B cell (primary cell): ENCODE results near the gene SARNP. TPM values are rescaled to one million over a fixed set of nuclear protein-coding genes. Genes with fewer than 3 reads are reported as not detected.

Experiments used
- ATAC-seq: fragments of 200-7000 bp; cut with Tn5 transposase; one replicate; pipeline ENCODE4 v1.10.0; 2021; ENCODE audit warnings: low read depth, mild to moderate bottlenecking, moderate number of reproducible peaks, moderate library complexity
- CTCF ChIA-PET: fragments of 350-600 bp; sonication (Branson Sonifier 250); formaldehyde crosslinking; loops from one replicate; lab custom pipeline; 2021; ENCODE audit warnings: antibody characterized with exemption, inconsistent platforms; lab: Charles Lee
- POLR2A ChIA-PET: fragments of 350-600 bp; sonication (Branson Sonifier 250); formaldehyde crosslinking; loops from one replicate; lab custom pipeline; 2021; ENCODE audit warnings: antibody characterized with exemption; lab: Charles Lee
- DNase-seq: peaks from one replicate; pipeline ENCODE4 v3.0.0; 2013
- H2AFZ ChIP-seq: 2 replicates; pipeline ENCODE4 v1.6.1; 2012; ENCODE audit warnings: mild to moderate bottlenecking, low read depth, low read length; ENCODE audit not compliant: insufficient read depth, poor library complexity, severe bottlenecking
- H3K27ac ChIP-seq, 2 donors: 1 replicate in 1 of 2; 2 replicates in 1 of 2; pipeline ENCODE4 v1.5.1; 2012 to 2013; ENCODE audit warnings: low read length in 2 of 2, mild to moderate bottlenecking in 2 of 2, moderate library complexity in 1 of 2
- H3K27me3 ChIP-seq, 4 experiments: fragments of 200-600 bp in 1 of 4; sonication (generic) in 1 of 4; replicated peaks in 1 of 4; 1 replicate in 2 of 4; 2 replicates in 2 of 4; pipeline versions ENCODE4 v1.6.1 to v1.7.0; 2013 to 2016; ENCODE audit warnings: low read length in 3 of 4, mild to moderate bottlenecking in 2 of 4, mixed read lengths in 1 of 4, moderate library complexity in 1 of 4; ENCODE audit not compliant: insufficient read depth in 4 of 4, control insufficient read depth in 3 of 4; ENCODE audit errors: control extremely low read depth in 1 of 4
- H3K36me3 ChIP-seq, 2 experiments: replicated peaks in 1 of 2; 1 replicate in 1 of 2; 2 replicates in 1 of 2; pipeline versions ENCODE4 v1.6.1 to v1.7.1; 2013; ENCODE audit warnings: low read length in 1 of 2; ENCODE audit not compliant: insufficient read depth in 2 of 2, control insufficient read depth in 1 of 2; ENCODE audit errors: control extremely low read depth in 1 of 2, extremely low read depth in 1 of 2
- H3K4me1 ChIP-seq, 2 donors: fragments of 200-600 bp in 1 of 2; sonication (generic) in 1 of 2; 1 replicate in 1 of 2; 2 replicates in 1 of 2; pipeline versions ENCODE4 v1.5.1 to v1.6.1; 2013 to 2017; ENCODE audit warnings: low read length in 2 of 2; ENCODE audit not compliant: control insufficient read depth in 2 of 2, insufficient read depth in 2 of 2
- H3K4me2 ChIP-seq: replicated peaks from 2 replicates; pipeline ENCODE3; 2012; ENCODE audit warnings: mild to moderate bottlenecking, low read depth, low read length; ENCODE audit not compliant: poor library complexity, severe bottlenecking
- H3K4me3 ChIP-seq, 5 experiments: fragments of 200-600 bp in 1 of 5; sonication (generic) in 1 of 5; 1 replicate in 3 of 5; 2 replicates in 2 of 5; pipeline versions ENCODE4 v1.5.1 to v1.7.0; 2011 to 2016; ENCODE audit warnings: low read length in 4 of 5, mild to moderate bottlenecking in 4 of 5, low read depth in 2 of 5, control low read depth in 1 of 5, moderate library complexity in 1 of 5; ENCODE audit not compliant: insufficient read depth in 1 of 5; ENCODE audit errors: control extremely low read depth in 1 of 5, extremely low read depth in 1 of 5
- H3K79me2 ChIP-seq: fragments of 200-600 bp; sonication (generic); one replicate; pipeline ENCODE4 v1.6.0; 2016; ENCODE audit warnings: low read length; ENCODE audit not compliant: control insufficient read depth, insufficient read depth
- H3K9ac ChIP-seq: fragments of 200-600 bp; sonication (generic); 2 replicates; pipeline ENCODE4 v1.6.1; 2017; ENCODE audit warnings: mild to moderate bottlenecking, low read length, moderate library complexity
- H3K9me3 ChIP-seq, 3 donors: one replicate each; pipeline versions ENCODE4 v1.6.1 to v1.7.1; 2013; ENCODE audit warnings: low read length in 2 of 3; ENCODE audit not compliant: control insufficient read depth in 2 of 3, insufficient read depth in 1 of 3; ENCODE audit errors: control extremely low read depth in 1 of 3
- H4K20me1 ChIP-seq: 2 replicates; pipeline ENCODE4 v1.6.0; 2012; ENCODE audit warnings: mild to moderate bottlenecking, low read length; ENCODE audit not compliant: insufficient read depth, control insufficient read depth, poor library complexity, severe bottlenecking
- H3K27ac Mint-ChIP-seq: one replicate; pipeline ENCODE4 v1.8.0; 2021; ENCODE audit warnings: mixed read lengths
- H3K27me3 Mint-ChIP-seq: one replicate; pipeline ENCODE4 v1.8.0; 2021; ENCODE audit warnings: mixed read lengths
- H3K4me1 Mint-ChIP-seq: one replicate; pipeline ENCODE4 v1.8.0; 2021; ENCODE audit warnings: mixed read lengths
- H3K4me3 Mint-ChIP-seq: one replicate; pipeline ENCODE4 v1.8.0; 2021; ENCODE audit warnings: mixed read lengths
- H3K9me3 Mint-ChIP-seq: one replicate; pipeline ENCODE4 v1.8.0; 2022; ENCODE audit warnings: mixed read lengths; ENCODE audit not compliant: insufficient read depth
- CTCF ChIP-seq: fragments of 200-600 bp; IDR thresholded peaks from one replicate; pipeline ENCODE4 v1.8.0; 2022; ENCODE audit warnings: antibody characterized with exemption, mild to moderate bottlenecking
- EZH2 ChIP-seq: IDR thresholded peaks from 2 replicates; pipeline ENCODE4 v1.6.1; 2012; ENCODE audit warnings: borderline replicate concordance, low read depth, mild to moderate bottlenecking, moderate library complexity, low read length; ENCODE audit not compliant: insufficient read depth, poor library complexity, severe bottlenecking
- WGBS: methylation state at CpG from one replicate; pipeline ENCODE4 v1.1.5; 2013; ENCODE audit warnings: missing lambda C conversion rate; ENCODE audit not compliant: insufficient coverage; 5-methylcytosine and 5-hydroxymethylcytosine counted together
- intact Hi-C: fragments of 100-400 bp; cut with micrococcal nuclease; formaldehyde crosslinking; loops from one replicate; pipeline ENCODE4 v1.10.0; 2022
- polyA plus RNA-seq: library from polyadenylated mRNA; depleted of rRNA; stranded (reverse); fragments of >200 nt; gene quantifications from 2 replicates; pipeline ENCODE4 v1.2.3, GENCODE V29; 2012
- total RNA-seq, 2 donors: library from RNA; stranded (reverse); fragments of 120-200 nt in 1 of 2; gene quantifications; 1 replicate in 1 of 2; 2 replicates in 1 of 2; pipeline versions ENCODE4 v1.2.3 to v1.2.4, GENCODE V29; 2013 to 2022

Gene SARNP
- total and polyA plus RNA-seq, 2 donors (not counting 1 experiment from before 2014, with no cell fraction given): 22.6 to 46.4 TPM

GRCh38 chr12:55831447-55831815 lies 13.9 kb upstream of the SARNP start:
- H3K27ac Mint-ChIP-seq: no peak overlapping the region
- H3K27me3 Mint-ChIP-seq: no peaks in the 10 kb centered on the region
- Histone ChIP-seq H3K36me3 (peaks cover 0 to 4% of the 10 kb centered on the region in 2 experiments), H3K4me1 (peaks cover 32 to 40% of the 10 kb centered on the region in 2 donors), H3K4me2 (peak overlapping the region; percentile 89), H3K9ac (no peak overlapping the region), H3K9me3 (no peaks in the 10 kb centered on the region), H4K20me1 (no peaks in the 10 kb centered on the region), H3K27ac (no peak overlapping the region), H3K27me3 (no peaks in the 10 kb centered on the region), H3K79me2 (peaks cover 38% of the 10 kb centered on the region), H3K4me3 (no peak overlapping the region), H2AFZ (peak overlapping the region; percentile 84)
- TF ChIP-seq EZH2 (no peak), CTCF (no peak)
- CTCF ChIA-PET: interaction anchor here (1.0 to 3.8 kb wide), 2 partner anchors 13 to 94 kb away, joined by 4 to 39 read pairs; partner anchors contain the start of genes ORMDL2 and SARNP
- no CpG with 5 or more reads among the region's 1 CpG for WGBS
- POLR2A ChIA-PET: interaction anchor here (2.6 to 3.0 kb wide), 2 partner anchors 12 to 96 kb away, joined by 25 to 53 read pairs; partner anchors contain the start of genes ORMDL2, PYM1 and SARNP
- intact Hi-C loops: no loop called here
- H3K4me3 Mint-ChIP-seq: peak overlapping the region; percentile 99
- peaks cover 40% of the 10 kb centered on the region for H3K4me1 Mint-ChIP-seq
- no peak for DNase-seq
- no peaks in the 10 kb centered on the region for H3K9me3 Mint-ChIP-seq
- no peak for ATAC-seq
